ENCODE data around the gene ZNF675.
"Not testable (repeated sequence)": the region's sequence is repeated elsewhere in the genome, so short reads cannot be mapped to it uniquely, and the experiment has no call there.

Gene ZNF675

GRCh38 chr19:23686621-23687423 lies at the start of gene ZNF675:
TSS of gene ZNF675 (minus strand) at chr19:23687212. CDS start at chr19:23687033, 179 bp downstream.
- peak; percentile 70 to 71 for DNase-seq

GRCh38 chr19:23730729-23731465 lies 43.9 kb upstream of the ZNF675 start:
- DNase-seq, result not testable (repeated sequence)

GRCh38 chr19:23724161-23724560 lies 37.1 kb upstream of the ZNF675 start:
- DNase-seq, result not testable (repeated sequence)

- no peak for DNase-seq
These were observed 31.8 kb upstream of the ZNF675 start for GRCh38 chr19:23718802-23719201.

GRCh38 chr19:23716792-23717191 lies 29.8 kb upstream of the ZNF675 start:
- DNase-seq, result no peak

- DNase-seq, result no peak
These were observed 22.3 kb upstream of the ZNF675 start for GRCh38 chr19:23709347-23709746.

GRCh38 chr19:23706657-23707056 lies 19.6 kb upstream of the ZNF675 start:
- DNase-seq, result no peak

- DNase-seq, result no peak
These were observed 12.5 kb upstream of the ZNF675 start for GRCh38 chr19:23699521-23699860.

GRCh38 chr19:23698711-23699520 lies 11.9 kb upstream of the ZNF675 start:
- no peak for DNase-seq

GRCh38 chr19:23692937-23693336 lies 5.9 kb upstream of the ZNF675 start:
- DNase-seq, result not testable (repeated sequence)

- DNase-seq, result no peak
These were observed 13.9 kb downstream of the ZNF675 start for GRCh38 chr19:23673132-23673531.

GRCh38 chr19:23668606-23669005 lies 18.4 kb downstream of the ZNF675 start:
- not testable (repeated sequence) for DNase-seq

GRCh38 chr19:23665651-23666410 lies 21.2 kb downstream of the ZNF675 start:
- DNase-seq, result no peak

GRCh38 chr19:23649817-23650216 lies 37.2 kb downstream of the ZNF675 start:
- not testable (repeated sequence) for DNase-seq
